MCF 10A (cell line): ENCODE measurements around the gene DPP6. TPM values are rescaled to one million over a fixed set of nuclear protein-coding genes. Genes with fewer than 3 reads are reported as not detected.

Experiments used
- BruUV-seq: library from RNA; stranded (reverse); fragments of 400-500 nt; replicated peaks from 2 replicates; lab custom pipeline; 2021; lab: Mats Ljungman, UMichigan
- CTCF ChIA-PET: fragments of 300-600 bp; sonication (Branson Sonifier 250); formaldehyde crosslinking; extraction: SDS; loops from one replicate; lab custom pipeline; 2021; ENCODE audit warnings: antibody characterized with exemption, inconsistent platforms; lab: Yijun Ruan, JAX
- POLR2A ChIA-PET: fragments of 300-600, 350-650 bp; sonication (Branson Sonifier 250); formaldehyde crosslinking; extraction: SDS; loops from one replicate; lab custom pipeline; 2020; ENCODE audit warnings: antibody characterized with exemption, inconsistent platforms; lab: Yijun Ruan, JAX
- DNase-seq: peaks from one replicate; pipeline ENCODE4 v3.0.0-alpha.2; 2018; ENCODE audit not compliant: unreplicated experiment
- H3K27ac Mint-ChIP-seq: one replicate; pipeline ENCODE4 v1.8.0; 2022; ENCODE audit warnings: mild to moderate bottlenecking, low read depth, mixed read lengths; ENCODE audit not compliant: unreplicated experiment
- H3K27me3 Mint-ChIP-seq: one replicate; pipeline ENCODE4 v1.8.0; 2022; ENCODE audit warnings: mixed read lengths; ENCODE audit not compliant: insufficient read depth, unreplicated experiment
- H3K36me3 Mint-ChIP-seq: one replicate; pipeline ENCODE4 v1.8.0; 2022; ENCODE audit warnings: mild to moderate bottlenecking, moderate library complexity, mixed read lengths; ENCODE audit not compliant: insufficient read depth, unreplicated experiment
- H3K4me1 Mint-ChIP-seq: one replicate; pipeline ENCODE4 v1.8.0; 2022; ENCODE audit warnings: mixed read lengths; ENCODE audit not compliant: insufficient read depth, unreplicated experiment
- H3K4me3 Mint-ChIP-seq: one replicate; pipeline ENCODE4 v1.8.0; 2022; ENCODE audit warnings: mild to moderate bottlenecking, moderate library complexity, mixed read lengths; ENCODE audit not compliant: unreplicated experiment
- H3K9me3 Mint-ChIP-seq: one replicate; pipeline ENCODE4 v1.8.0; 2022; ENCODE audit warnings: mixed read lengths; ENCODE audit not compliant: unreplicated experiment
- CTCF ChIP-seq: fragments of 200-600 bp; IDR thresholded peaks from one replicate; pipeline ENCODE4 v1.8.0; 2022; ENCODE audit warnings: antibody characterized with exemption, mild to moderate bottlenecking; ENCODE audit not compliant: unreplicated experiment
- intact Hi-C: fragments of 100-400 bp; cut with micrococcal nuclease; formaldehyde crosslinking; loops from 2 replicates; pipeline ENCODE4 v1.14.1; 2022
- total RNA-seq: library from RNA; stranded (reverse); gene quantifications from 2 replicates; pipeline ENCODE4 v1.2.3, GENCODE V29; 2022

Gene DPP6
- total RNA-seq, 1 experiment from 2014 or later, result not detected

- no peak for DNase-seq
- Mint-ChIP-seq H3K4me3 (no peak overlapping the region), H3K36me3 (no peaks in the 10 kb centered on the region), H3K4me1 (no peaks in the 10 kb centered on the region), H3K9me3 (no peaks in the 10 kb centered on the region), H3K27me3 (no peaks in the 10 kb centered on the region), H3K27ac (no peak overlapping the region)
- intact Hi-C loops, result no loop called here
- CTCF ChIA-PET, result interaction anchor here (0.7 to 1.8 kb wide), 2 partner anchors 47 to 49 kb away, joined by 3 to 5 read pairs; no protein-coding TSS in a partner anchor
- no peak for TF ChIP-seq CTCF
- POLR2A ChIA-PET, result interaction anchor here (0.6 kb wide), 1 partner anchor 9 kb away, joined by 3 read pairs; no protein-coding TSS in a partner anchor
- BruUV-seq, result no TSS peak
Observed at GRCh38 chr7:154881026-154881425, 828.8 kb downstream of the DPP6 start.

DNA sequence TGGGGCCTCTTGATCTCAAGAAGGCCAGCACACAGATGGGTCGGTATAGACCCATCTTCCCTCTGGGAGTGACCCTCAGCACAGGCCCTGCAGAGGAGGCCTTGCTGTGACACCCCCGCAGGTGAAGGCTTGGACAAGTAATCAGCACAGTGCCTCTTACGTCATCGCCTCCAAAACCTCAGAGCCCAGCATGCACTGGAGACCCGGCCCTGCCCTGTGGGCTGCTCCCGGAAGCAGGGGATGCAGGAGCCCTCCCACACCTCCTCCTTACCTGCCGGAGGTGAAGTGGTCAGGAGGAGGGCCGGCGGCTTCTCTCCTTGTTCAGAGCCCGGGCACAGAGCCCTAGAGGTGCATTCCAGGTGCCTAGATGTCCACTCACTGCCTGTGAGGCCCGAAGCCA is 829.3 kb downstream of the DPP6 start:
- H3K4me1 Mint-ChIP-seq, result peaks cover under 1% of the 10 kb centered on the region
- POLR2A ChIA-PET, result interaction anchor here (0.6 kb wide), 1 partner anchor 8 kb away, joined by 3 read pairs; no protein-coding TSS in a partner anchor
- no peaks in the 10 kb centered on the region for H3K27me3 Mint-ChIP-seq
- TF ChIP-seq CTCF, result no peak
- H3K4me3 Mint-ChIP-seq, result no peak overlapping the region
- no peaks in the 10 kb centered on the region for H3K36me3 Mint-ChIP-seq
- BruUV-seq, result no TSS peak
- H3K27ac Mint-ChIP-seq, result no peak overlapping the region
- CTCF ChIA-PET, result interaction anchor here (1.8 kb wide), 1 partner anchor 46 kb away, joined by 5 read pairs; no protein-coding TSS in a partner anchor
- H3K9me3 Mint-ChIP-seq, result no peaks in the 10 kb centered on the region
- no peak for DNase-seq
- intact Hi-C loops, result no loop called here

GRCh38 chr7:154882931-154883474 is 830.8 kb downstream of the DPP6 start:
- DNase-seq, result no peak
- H3K9me3 Mint-ChIP-seq, result no peaks in the 10 kb centered on the region
- intact Hi-C loops, result no loop called here
- ChIA-PET CTCF (no interaction called here), POLR2A (no interaction called here)
- TF ChIP-seq CTCF, result no peak
- no peak overlapping the region for H3K4me3 Mint-ChIP-seq
- BruUV-seq, result no TSS peak
- H3K36me3 Mint-ChIP-seq, result no peaks in the 10 kb centered on the region
- H3K27ac Mint-ChIP-seq, result no peak overlapping the region
- peaks cover 5% of the 10 kb centered on the region for H3K4me1 Mint-ChIP-seq
- H3K27me3 Mint-ChIP-seq, result no peaks in the 10 kb centered on the region

- intact Hi-C loops, result no loop called here
- TF ChIP-seq CTCF, result no peak
- BruUV-seq, result no TSS peak
- Mint-ChIP-seq H3K4me1 (peaks cover 5% of the 10 kb centered on the region), H3K27ac (no peak overlapping the region), H3K4me3 (no peak overlapping the region), H3K36me3 (no peaks in the 10 kb centered on the region), H3K27me3 (no peaks in the 10 kb centered on the region), H3K9me3 (no peaks in the 10 kb centered on the region)
- ChIA-PET CTCF (no interaction called here), POLR2A (no interaction called here)
- DNase-seq, result no peak
Observed at GRCh38 chr7:154884348-154884920, 832.2 kb downstream of the DPP6 start.
